DMS153 treated with DMSO at 0.1 percent for 48 hours (cell line): ENCODE measurements around the gene LSM12.
"Not testable (repeated sequence)": the region's sequence is repeated elsewhere in the genome, so short reads cannot be mapped to it uniquely, and the experiment has no call there.

ENCODE experiments used
- DNase-seq: peaks from one replicate; lab custom pipeline; 2025; ENCODE audit not compliant: unreplicated experiment; lab: John Stamatoyannopoulos, UW

The LSM12 gene

GRCh38 chr17:44008205-44008909 lies 58.1 kb downstream of the LSM12 start:
- no peak for DNase-seq

GRCh38 chr17:44007346-44008204 lies 58.9 kb downstream of the LSM12 start:
- DNase-seq: no peak

- DNase-seq: peak; percentile 81
Observed at GRCh38 chr17:44006598-44007345, 59.7 kb downstream of the LSM12 start.

GRCh38 chr17:44006272-44006597 lies 60.2 kb downstream of the LSM12 start:
- no peak for DNase-seq

GRCh38 chr17:44005527-44006271 lies 60.8 kb downstream of the LSM12 start:
- DNase-seq: no peak

- no peak for DNase-seq
Observed at GRCh38 chr17:44004761-44005526, 61.5 kb downstream of the LSM12 start.

- DNase-seq: no peak
Observed at GRCh38 chr17:44004077-44004760, 62.3 kb downstream of the LSM12 start, which contains the start of gene NAGS. Gene NAGS (plus strand): TSS chr17:44004622. CDS start chr17:44004664, 42 bp downstream.

GRCh38 chr17:44002141-44002848 lies 64.2 kb downstream of the LSM12 start:
- DNase-seq: no peak

- no peak for DNase-seq
Observed at GRCh38 chr17:44001461-44001920, 65.0 kb downstream of the LSM12 start.

GRCh38 chr17:44000871-44001460 lies 65.5 kb downstream of the LSM12 start:
- no peak for DNase-seq

GRCh38 chr17:44000141-44000860 lies 66.2 kb downstream of the LSM12 start:
- no peak for DNase-seq

GRCh38 chr17:43999024-43999423 lies 67.4 kb downstream of the LSM12 start:
- no peak for DNase-seq

- DNase-seq: no peak
Observed at GRCh38 chr17:43998552-43998951, 67.9 kb downstream of the LSM12 start.

GRCh38 chr17:43997180-43997579 lies 69.3 kb downstream of the LSM12 start:
- DNase-seq: not testable (repeated sequence)

GRCh38 chr17:43995150-43995471 lies 71.4 kb downstream of the LSM12 start:
- no peak for DNase-seq

GRCh38 chr17:43994272-43995149 lies 72.0 kb downstream of the LSM12 start:
- no peak for DNase-seq

GRCh38 chr17:43992641-43993040 lies 73.8 kb downstream of the LSM12 start:
- no peak for DNase-seq
